GM19025 (cell line): ENCODE data around the gene DPF3.

Source experiments
- ATAC-seq: cut with Tn5 transposase; IDR thresholded peaks from one replicate; pipeline ENCODE4 v1.9.1; 2021; ENCODE audit warnings: mild to moderate bottlenecking, low read depth, moderate library complexity; ENCODE audit not compliant: unreplicated experiment

Gene DPF3

GRCh38 chr14:72745991-72746980, 147.6 kb downstream of the DPF3 start:
- no peak for ATAC-seq

DNA sequence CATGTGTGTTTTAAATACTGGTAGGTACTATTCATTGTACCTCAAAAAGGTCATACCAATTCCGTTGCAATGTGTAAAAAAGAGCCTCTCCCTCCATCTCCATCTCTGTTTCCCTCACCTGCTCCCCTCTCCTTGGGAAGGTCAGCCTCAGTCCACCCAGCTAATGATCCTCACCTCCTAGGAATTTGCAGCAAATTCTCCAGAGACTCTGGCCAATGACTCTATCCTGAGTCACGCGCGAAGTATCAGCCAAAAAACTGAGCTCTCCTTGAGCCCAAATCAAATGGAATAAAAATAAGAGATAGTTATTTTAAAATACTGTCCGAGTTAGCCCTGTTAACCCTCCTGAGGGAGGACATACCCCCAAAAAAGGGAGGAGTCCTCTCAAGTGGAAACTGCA, 148.4 kb downstream of the DPF3 start:
- no peak for ATAC-seq

GRCh38 chr14:72744416-72745120, 149.3 kb downstream of the DPF3 start:
- no peak for ATAC-seq

DNA sequence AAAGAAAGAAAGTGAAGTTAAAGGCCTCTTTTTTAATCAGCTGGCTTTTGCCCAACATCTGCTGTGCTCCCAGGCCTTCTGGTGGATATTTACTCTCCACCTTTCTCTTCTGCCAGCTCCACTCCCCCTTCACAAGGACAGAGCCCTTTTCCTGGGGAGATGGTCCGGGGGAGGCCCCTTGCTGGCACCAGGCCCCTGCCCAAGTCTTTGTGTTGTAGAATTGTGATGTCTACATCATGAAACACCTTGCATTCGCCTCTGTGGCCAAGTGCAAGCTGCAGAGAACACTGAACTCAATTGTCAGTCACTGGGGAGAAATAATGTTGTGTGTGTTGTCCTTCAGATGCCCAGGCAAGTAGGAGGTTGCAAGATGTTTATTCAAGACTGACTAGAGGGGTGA, 150.3 kb downstream of the DPF3 start:
- no peak for ATAC-seq

- ATAC-seq, result no peak
Measured at GRCh38 chr14:72742838-72743195, 151.1 kb downstream of the DPF3 start.

DNA sequence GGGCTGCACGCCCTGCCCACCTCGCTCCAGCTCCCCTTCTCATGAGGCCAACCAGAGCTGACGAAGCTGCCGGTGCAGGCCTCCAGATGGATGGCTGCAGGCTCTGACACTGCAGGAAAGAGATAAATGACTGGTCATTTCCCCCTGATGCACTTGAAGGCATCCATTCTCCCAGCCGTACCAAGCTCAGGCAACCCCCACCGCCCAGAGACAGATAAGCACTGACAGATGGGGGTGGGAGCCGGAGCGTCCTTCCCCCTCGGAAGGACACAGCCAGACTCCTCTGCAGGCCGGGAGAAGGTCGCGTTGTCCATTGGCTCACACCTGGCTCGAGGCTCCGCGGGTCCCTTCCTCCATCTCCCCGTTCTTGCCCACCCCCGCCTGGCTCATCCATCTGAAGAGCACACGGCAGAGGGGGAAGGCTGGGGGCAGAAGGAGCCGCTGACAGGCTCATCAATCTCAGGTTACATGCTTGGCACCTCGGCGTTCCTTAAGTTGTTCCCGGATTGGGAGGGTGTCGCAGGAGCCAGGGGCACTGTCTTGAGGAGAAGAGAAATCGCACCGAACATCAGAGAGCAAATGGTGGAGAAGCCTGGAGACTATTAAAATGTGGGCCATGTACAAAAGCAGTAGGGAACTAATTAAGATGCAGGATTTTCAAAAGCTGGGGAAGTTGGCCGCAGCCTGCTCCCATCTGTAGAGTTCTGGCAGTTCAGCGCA, 151.6 kb downstream of the DPF3 start:
- ATAC-seq, result no peak

DNA sequence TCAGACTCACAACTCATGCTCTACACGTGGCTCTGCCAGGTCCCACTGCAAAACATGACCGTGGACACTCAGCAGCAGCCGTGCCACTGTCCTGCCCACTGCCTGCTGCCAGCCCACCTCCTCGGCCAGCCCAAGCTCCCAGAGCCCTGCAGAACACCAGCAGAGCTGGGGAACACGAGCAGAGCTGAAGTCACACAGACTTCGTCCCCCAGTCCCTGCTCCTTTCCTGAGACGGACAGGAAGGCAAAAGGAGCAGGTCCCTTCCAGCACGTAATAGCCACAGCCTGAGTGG, 152.1 kb downstream of the DPF3 start:
- ATAC-seq, result no peak

DNA sequence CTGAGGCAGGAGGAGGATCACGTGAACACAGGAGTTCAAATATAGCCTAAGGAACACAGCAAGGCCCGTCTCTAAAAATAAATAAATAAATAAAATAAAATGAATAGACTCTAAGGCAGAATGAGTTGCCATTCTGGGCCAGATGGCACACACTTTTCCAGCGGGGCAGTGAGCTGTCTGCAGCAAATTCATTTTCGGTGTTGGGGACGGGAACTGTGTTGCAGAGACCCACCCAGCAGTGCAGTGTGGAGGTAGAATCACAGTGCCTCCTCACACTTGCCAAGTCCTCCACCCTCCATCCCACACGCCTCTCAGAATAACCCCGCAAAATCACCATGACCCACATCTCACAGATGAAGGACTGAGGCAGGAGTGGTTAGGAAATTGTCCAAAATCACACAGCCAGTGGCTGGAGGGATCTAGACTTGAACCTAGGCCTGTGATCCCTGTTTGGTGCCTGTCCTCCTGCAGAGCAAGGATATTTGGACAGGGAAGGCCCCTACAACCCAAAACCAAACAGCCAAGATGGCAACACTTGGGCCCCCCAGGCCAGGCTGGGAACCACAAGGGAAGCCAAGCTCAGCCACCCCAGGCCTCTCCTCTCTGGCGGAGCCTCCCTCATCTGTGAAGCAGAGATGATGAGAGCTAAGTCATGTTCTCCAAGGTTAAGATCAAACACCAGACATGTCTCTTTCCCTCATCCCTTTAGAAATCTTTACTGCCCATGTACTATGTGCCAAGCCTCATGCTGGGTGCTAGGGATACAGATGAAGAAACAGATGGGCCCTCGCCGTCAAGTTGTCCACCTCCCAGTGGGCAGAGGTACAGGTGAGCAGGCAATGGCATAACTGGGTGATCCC, 152.7 kb downstream of the DPF3 start:
- ATAC-seq, result no peak

DNA sequence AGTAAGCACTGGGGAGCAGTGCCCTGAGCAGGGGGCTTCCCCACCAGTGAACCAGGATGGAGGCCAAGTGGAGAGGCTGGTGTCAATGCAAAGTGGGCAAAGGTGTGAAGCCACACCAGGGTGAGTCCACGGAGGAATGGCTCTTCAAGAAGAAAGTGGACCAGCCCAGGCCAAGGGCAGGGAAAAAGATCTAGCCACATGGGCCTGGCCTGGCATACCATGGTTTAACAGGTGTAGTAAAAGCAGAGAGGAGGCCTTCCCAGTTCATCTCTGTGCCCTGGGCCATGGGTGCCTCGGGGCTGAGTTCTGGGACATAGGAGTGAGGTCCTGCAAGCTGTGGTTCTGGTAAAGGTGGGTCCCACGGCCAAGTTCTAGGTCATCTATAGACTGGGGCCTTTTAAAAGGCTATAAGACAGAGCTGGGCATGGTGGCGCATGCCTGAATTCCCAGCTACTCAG, 153.4 kb downstream of the DPF3 start:
- ATAC-seq, result no peak

- no peak for ATAC-seq
Measured at GRCh38 chr14:72739446-72740405, 154.2 kb downstream of the DPF3 start.

DNA sequence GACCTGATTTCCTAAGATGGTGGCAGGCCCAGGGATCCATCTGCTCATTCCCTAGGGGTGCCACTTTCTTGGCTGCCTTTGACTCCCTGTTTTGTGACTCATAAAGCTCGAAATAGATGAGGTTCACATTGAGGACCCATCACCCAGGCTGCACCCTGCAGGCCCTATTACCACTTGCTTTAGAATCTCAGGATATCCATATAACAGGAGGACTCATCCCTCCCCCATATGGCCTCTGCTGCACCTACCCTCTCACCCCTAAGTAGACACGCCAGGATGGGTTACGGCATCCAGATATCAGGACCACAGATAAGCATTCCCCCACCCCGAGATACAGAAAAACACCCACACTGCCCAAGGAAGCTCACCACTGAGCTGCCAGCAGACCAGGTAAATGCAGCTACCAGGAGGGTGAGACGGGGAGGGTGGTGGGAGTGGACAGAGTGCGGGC, 155.7 kb downstream of the DPF3 start:
- ATAC-seq, result no peak

DNA sequence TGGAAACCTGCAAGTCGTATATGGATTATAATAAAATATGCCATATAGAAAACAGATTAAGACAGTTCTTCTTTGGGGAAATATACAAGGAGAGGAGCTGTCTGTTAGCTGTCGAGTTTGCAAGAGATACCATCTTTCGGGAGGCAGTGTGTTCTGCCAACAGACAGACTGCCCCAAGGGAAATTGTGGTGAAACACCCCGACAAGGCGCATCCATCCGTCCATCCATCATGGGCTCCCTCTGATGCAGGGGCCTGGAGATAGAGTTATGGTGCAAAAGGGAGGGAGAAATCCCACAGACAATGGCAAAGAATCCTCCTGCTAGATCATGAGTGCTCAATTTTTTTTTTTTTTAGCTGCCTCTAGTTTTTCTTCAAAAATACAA, 156.3 kb downstream of the DPF3 start:
- no peak for ATAC-seq

DNA sequence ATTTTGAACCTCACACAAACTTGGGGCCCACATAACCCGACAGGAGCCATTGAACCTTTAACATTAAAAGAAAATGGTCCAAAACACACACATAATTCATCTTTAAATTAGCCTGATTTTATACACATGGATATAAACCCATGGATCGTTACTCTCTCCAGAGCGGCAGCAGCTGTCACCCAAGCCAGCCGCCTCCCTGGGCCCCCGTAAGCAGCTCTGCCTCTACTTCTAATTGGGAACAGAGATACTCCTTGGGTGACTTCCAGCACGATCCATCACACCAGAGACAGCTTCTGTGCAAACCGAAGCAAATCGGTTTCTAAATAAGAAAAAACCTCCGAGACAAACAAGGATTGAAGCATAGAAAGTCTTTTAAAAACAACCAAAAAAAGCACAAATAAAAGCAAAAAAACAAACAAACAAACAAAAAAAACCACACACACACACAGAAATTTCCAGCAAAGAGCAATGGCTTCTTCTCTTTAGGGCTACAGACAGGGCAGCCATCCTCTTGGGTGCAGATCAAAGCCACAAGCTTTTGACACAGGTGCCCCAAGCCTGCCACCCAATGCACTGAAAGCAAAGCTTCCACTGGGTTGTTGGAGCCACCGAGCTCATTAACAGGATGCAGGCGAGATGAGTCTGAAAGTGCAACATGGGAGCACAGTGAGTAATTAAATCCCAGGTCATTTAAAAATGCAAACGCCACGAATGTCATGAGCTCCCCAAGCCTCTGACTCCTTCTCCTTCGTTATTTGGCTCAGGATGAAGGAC, 156.9 kb downstream of the DPF3 start:
- ATAC-seq, result no peak

GRCh38 chr14:72736308-72736707, 157.6 kb downstream of the DPF3 start:
- ATAC-seq, result no peak

GRCh38 chr14:72732022-72732780, 161.7 kb downstream of the DPF3 start:
- no peak for ATAC-seq

- ATAC-seq, result no peak
Measured at GRCh38 chr14:72731252-72732020, 162.5 kb downstream of the DPF3 start.

DNA sequence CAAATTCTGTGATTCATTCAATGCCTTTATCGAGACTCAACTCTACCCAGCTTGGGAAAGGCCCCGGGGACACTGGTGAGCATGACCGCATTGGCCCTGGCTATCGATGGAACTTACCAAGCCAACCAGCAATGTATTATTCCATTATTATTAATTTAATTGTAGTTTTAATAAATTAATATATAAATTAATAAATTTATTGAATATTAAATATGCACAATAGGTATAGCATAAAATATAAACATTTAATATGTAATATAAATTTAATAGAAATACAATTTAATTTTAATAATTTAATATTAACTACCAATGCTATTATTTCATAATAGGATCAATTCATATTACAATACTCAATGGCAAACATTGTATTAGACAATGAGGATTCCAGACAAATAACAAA, 163.4 kb downstream of the DPF3 start:
- ATAC-seq, result no peak
